ENCODE measurements around the gene OTUB2.

- no peak for TF ChIP-seq CTCF (IDR thresholded peaks at IDR 0.05; ENCODE audit: low read depth, low read length)
- no peak for TF ChIP-seq EZH2phosphoT487 (IDR thresholded peaks at IDR 0.05; ENCODE audit: low read depth)
These were observed 25.1 kb upstream of the OTUB2 start for GRCh38 chr14:94001016-94001415.
